ENCODE measurements around the gene POLA1.

The POLA1 gene

GRCh38 chrX:24833695-24834094 is 140.0 kb downstream of the POLA1 start:
- Histone ChIP-seq H3K9me3 (ENCODE audit: control insufficient read depth, insufficient read depth, low read depth, low read length) (no peaks in the 10 kb centered on the region), H3K27ac (ENCODE audit: extremely low read depth, low read depth, low read length) (no peak overlapping the region), H3K36me3 (ENCODE audit: control insufficient read depth in 2 of 2, insufficient read depth in 1 of 2, low read length in 2 of 2) (peaks cover 30 to 37% of the 10 kb centered on the region in 2 experiments), H3K4me3 (ENCODE audit: low read depth, low read length) (no peak overlapping the region), H3K4me1 (ENCODE audit: control insufficient read depth, insufficient read depth, low read length) (no peaks in the 10 kb centered on the region; the same call in 1 of the 2 replicates)
- ChIA-PET POLR2A (no interaction called here), CTCF (interaction anchor here (0.7 kb wide), 1 partner anchor 384 kb away, joined by 3 read pairs; no protein-coding TSS in a partner anchor)
- TF ChIP-seq ZNF121 (tag by site-specific recombination; IDR thresholded peaks at IDR 0.05) (peak; percentile 89), ZBTB21 (tag by site-specific recombination; IDR thresholded peaks at IDR 0.05) (no peak)

GRCh38 chrX:24837966-24838365 is 144.2 kb downstream of the POLA1 start:
- TF ChIP-seq ZNF549 (tag by site-specific recombination; IDR thresholded peaks at IDR 0.05) (no peak), ZNF394 (tag by site-specific recombination; IDR thresholded peaks at IDR 0.05; ENCODE audit: borderline replicate concordance) (no peak), ZNF280D (tag by site-specific recombination; IDR thresholded peaks at IDR 0.05) (no peak), ZNF510 (tag by site-specific recombination; IDR thresholded peaks at IDR 0.05; ENCODE audit: insufficient replicate concordance) (no peak), ZNF16 (tag by site-specific recombination; IDR thresholded peaks at IDR 0.05; ENCODE audit: low read depth) (no peak), ZNF391 (tag by site-specific recombination; IDR thresholded peaks at IDR 0.05; ENCODE audit: borderline replicate concordance, low read depth) (no peak), ZNF184 (tag by site-specific recombination; IDR thresholded peaks at IDR 0.05) (no peak), ZNF677 (tag by site-specific recombination; IDR thresholded peaks at IDR 0.05) (no peak), SALL2 (tag by site-specific recombination; IDR thresholded peaks at IDR 0.05; ENCODE audit: borderline replicate concordance) (no peak), ZNF248 (tag by site-specific recombination; IDR thresholded peaks at IDR 0.05) (no peak), ZNF274 (IDR thresholded peaks at IDR 0.05; ENCODE audit: low read length) (no peak), ZNF274 (tag by site-specific recombination; IDR thresholded peaks at IDR 0.05; ENCODE audit: borderline replicate concordance) (no peak), ZBTB6 (tag by site-specific recombination; IDR thresholded peaks at IDR 0.05) (no peak), ZNF37A (tag by site-specific recombination; IDR thresholded peaks at IDR 0.05) (no peak), ZNF26 (tag by site-specific recombination; IDR thresholded peaks at IDR 0.05) (no peak)
- Histone ChIP-seq H3K4me3 (ENCODE audit: low read depth, low read length) (no peak overlapping the region), H3K4me1 (ENCODE audit: control insufficient read depth, insufficient read depth, low read length) (no peaks in the 10 kb centered on the region; the same call in 1 of the 2 replicates), H3K36me3 (ENCODE audit: control insufficient read depth in 2 of 2, insufficient read depth in 1 of 2, low read length in 2 of 2) (peaks cover 15 to 21% of the 10 kb centered on the region in 2 experiments), H3K27ac (ENCODE audit: extremely low read depth, low read depth, low read length) (no peak overlapping the region), H3K9me3 (ENCODE audit: control insufficient read depth, insufficient read depth, low read depth, low read length) (no peaks in the 10 kb centered on the region)
- POLR2A ChIA-PET = interaction anchor here (0.5 kb wide), 1 partner anchor 73 kb away, joined by 3 read pairs; no protein-coding TSS in a partner anchor
- CTCF ChIA-PET = interaction anchor here (0.6 to 3.4 kb wide), 28 partner anchors 8 to 453 kb away, joined by 3 to 60 read pairs (median 6); no protein-coding TSS in a partner anchor
